GM23338 (cell line): ENCODE data around the gene DDX5. TPM values are rescaled to one million over a fixed set of nuclear protein-coding genes. Genes with fewer than 3 reads are reported as not detected.

Experiments used
- ATAC-seq: fragments of 200-7000 bp; cut with Tn5 transposase; 3 replicates; pipeline ENCODE4 v1.9.1; 2020
- DNase-seq: peaks from one replicate; pipeline ENCODE4 v3.0.0-alpha.2; 2015; ENCODE audit warnings: low spot score
- H2AFZ ChIP-seq: fragments of 200-600 bp; sonication (generic); 2 replicates; pipeline ENCODE4 v1.8.0; 2016; ENCODE audit warnings: antibody characterized with exemption, mild to moderate bottlenecking, moderate library complexity
- H3F3A ChIP-seq: fragments of 200-600 bp; sonication (generic); replicated peaks from 2 replicates; pipeline ENCODE4 v1.8.0; 2017; ENCODE audit warnings: antibody characterized with exemption, mixed run types, low read depth
- H3K27ac ChIP-seq: fragments of 200-600 bp; sonication (generic); 2 replicates; pipeline ENCODE4 v1.6.1; 2016; ENCODE audit warnings: low read depth
- H3K27me3 ChIP-seq: fragments of 200-600 bp; sonication (generic); 2 replicates; pipeline ENCODE4 v1.8.0; 2016; ENCODE audit warnings: mild to moderate bottlenecking, mixed run types, moderate library complexity; ENCODE audit not compliant: insufficient read depth
- H3K36me3 ChIP-seq: fragments of 200-600 bp; sonication (generic); 2 replicates; pipeline ENCODE4 v1.8.0; 2016; ENCODE audit warnings: mild to moderate bottlenecking; ENCODE audit not compliant: insufficient read depth
- H3K4me1 ChIP-seq: fragments of 200-600 bp; sonication (generic); 2 replicates; pipeline ENCODE4 v1.8.0; 2016; ENCODE audit warnings: mild to moderate bottlenecking, moderate library complexity; ENCODE audit not compliant: insufficient read depth
- H3K4me2 ChIP-seq: fragments of 200-600 bp; sonication (generic); 2 replicates; pipeline ENCODE4 v1.7.1; 2017; ENCODE audit warnings: mixed run types
- H3K4me3 ChIP-seq: fragments of 200-600 bp; sonication (generic); 2 replicates; pipeline ENCODE4 v1.6.1; 2016; ENCODE audit warnings: mixed run types
- H3K79me2 ChIP-seq: fragments of 200-600 bp; sonication (generic); replicated peaks from 2 replicates; pipeline ENCODE4 v1.8.0; 2017; ENCODE audit warnings: mild to moderate bottlenecking; ENCODE audit not compliant: insufficient read depth
- H3K9me2 ChIP-seq: fragments of 200-600 bp; sonication (generic); 2 replicates; pipeline ENCODE4 v1.8.0; 2017; ENCODE audit not compliant: insufficient read depth
- H4K20me1 ChIP-seq: fragments of 200-600 bp; sonication (generic); replicated peaks from 2 replicates; pipeline ENCODE4 v1.8.0; 2017; ENCODE audit warnings: mild to moderate bottlenecking; ENCODE audit not compliant: insufficient read depth
- H3K27ac Mint-ChIP-seq: 2 replicates; pipeline ENCODE4 v1.8.0; 2020; ENCODE audit warnings: inconsistent platforms, mild to moderate bottlenecking, moderate library complexity, mixed read lengths
- H3K27me3 Mint-ChIP-seq: 3 replicates; pipeline ENCODE4 v1.8.0; 2022; ENCODE audit warnings: low read depth, mild to moderate bottlenecking, moderate library complexity, mixed read lengths, inconsistent platforms; ENCODE audit not compliant: insufficient read depth, poor library complexity
- H3K36me3 Mint-ChIP-seq: 3 replicates; pipeline ENCODE4 v1.8.0; 2021; ENCODE audit warnings: low read depth, mild to moderate bottlenecking, inconsistent platforms, moderate library complexity, mixed read lengths
- H3K4me1 Mint-ChIP-seq: 3 replicates; pipeline ENCODE4 v1.8.0; 2020; ENCODE audit warnings: mild to moderate bottlenecking, inconsistent platforms, mixed read lengths
- H3K4me3 Mint-ChIP-seq: 3 replicates; pipeline ENCODE4 v1.8.0; 2021; ENCODE audit warnings: moderate library complexity, mild to moderate bottlenecking, inconsistent platforms, mixed read lengths
- H3K9me3 Mint-ChIP-seq: 3 replicates; pipeline ENCODE4 v1.8.0; 2020; ENCODE audit warnings: moderate library complexity, mild to moderate bottlenecking, inconsistent platforms, mixed read lengths
- CREB1 ChIP-seq: fragments of 250-450 bp; sonication (Bioruptor Pico); IDR thresholded peaks from 2 replicates; pipeline ENCODE4 v1.5.0; 2020; ENCODE audit warnings: low read depth, mild to moderate bottlenecking, moderate library complexity
- EZH2phosphoT487 ChIP-seq: fragments of 200-600 bp; sonication (generic); IDR thresholded peaks from one replicate; pipeline ENCODE4 v1.8.1; 2018; ENCODE audit warnings: antibody characterized with exemption; ENCODE audit not compliant: unreplicated experiment
- JUNB ChIP-seq: IDR thresholded peaks from one replicate; pipeline ENCODE4 v1.6.1; 2016; ENCODE audit warnings: antibody characterized with exemption; ENCODE audit not compliant: unreplicated experiment
- NANOG ChIP-seq: IDR thresholded peaks from 2 replicates; pipeline ENCODE4 v1.6.1; 2016; ENCODE audit warnings: antibody characterized with exemption, borderline replicate concordance
- STAT1 ChIP-seq: IDR thresholded peaks from one replicate; pipeline ENCODE4 v1.6.1; 2016; ENCODE audit warnings: antibody characterized with exemption; ENCODE audit not compliant: unreplicated experiment
- ZNF331 ChIP-seq: fragments of 250-450 bp; sonication (Bioruptor Pico); IDR thresholded peaks from 2 replicates; pipeline ENCODE4 v1.5.0; 2020; ENCODE audit warnings: low read depth, mild to moderate bottlenecking, moderate library complexity
- polyA plus RNA-seq: library from polyadenylated mRNA; unstranded; fragments of >200 nt; fragmentation: Nextera tagmentation; extraction: Ambion mirVana; gene quantifications from 2 replicates; pipeline ENCODE4 v1.2.1, GENCODE V29; 2016
- total RNA-seq: library from RNA; depleted of rRNA; stranded (reverse); fragments of >200 nt; shearing (Covaris generic); gene quantifications from 2 replicates; pipeline ENCODE4 v1.2.3, GENCODE V29; 2014
- TF ChIP-seq, protein P1 (sequence below), 2 experiments: fragments of 200-600 bp in 1 of 2; sonication (generic) in 1 of 2; conservative IDR thresholded peaks; 2 replicates each; pipeline versions ENCODE4 v1.5.1 to v1.6.1; 2016 to 2017; ENCODE audit warnings: antibody characterized with exemption in 2 of 2, low read depth in 2 of 2, mild to moderate bottlenecking in 2 of 2, moderate library complexity in 1 of 2
- TF ChIP-seq, protein P2 (sequence below): fragments of 250-450 bp; sonication (Bioruptor Pico); IDR thresholded peaks from 2 replicates; pipeline ENCODE4 v1.5.0; 2020; ENCODE audit warnings: mild to moderate bottlenecking, moderate library complexity
- TF ChIP-seq, protein P3 (sequence below): IDR thresholded peaks from 2 replicates; pipeline ENCODE4 v1.6.1; 2016; ENCODE audit warnings: antibody characterized with exemption
- TF ChIP-seq, protein P4 (sequence below): IDR thresholded peaks from one replicate; pipeline ENCODE4 v1.6.1; 2018; ENCODE audit warnings: antibody characterized with exemption; ENCODE audit not compliant: unreplicated experiment

The DDX5 gene
- total and polyA plus RNA-seq, 2 experiments from 2014 or later: 400 to 447 TPM

DNA sequence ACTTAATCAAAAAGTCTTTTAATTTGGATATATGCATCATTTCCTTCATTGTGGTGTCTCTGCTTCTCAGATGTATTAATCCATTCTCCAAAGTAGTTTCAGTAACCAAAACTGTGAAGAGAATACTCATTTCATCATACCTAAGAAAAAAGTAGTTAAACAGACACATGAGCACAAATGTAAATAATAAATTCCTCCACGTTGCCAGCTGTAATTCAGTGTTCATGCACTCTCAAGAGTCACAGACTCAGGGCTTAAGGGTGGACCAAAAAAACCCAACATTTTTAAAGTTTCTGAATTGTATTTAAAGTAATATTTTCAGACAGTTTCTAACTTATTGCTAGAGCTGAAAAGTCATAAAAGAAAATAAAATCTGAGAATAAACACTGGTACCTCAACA is 28.2 kb downstream of the DDX5 start (continued):
- TF ChIP-seq, protein P1, sequence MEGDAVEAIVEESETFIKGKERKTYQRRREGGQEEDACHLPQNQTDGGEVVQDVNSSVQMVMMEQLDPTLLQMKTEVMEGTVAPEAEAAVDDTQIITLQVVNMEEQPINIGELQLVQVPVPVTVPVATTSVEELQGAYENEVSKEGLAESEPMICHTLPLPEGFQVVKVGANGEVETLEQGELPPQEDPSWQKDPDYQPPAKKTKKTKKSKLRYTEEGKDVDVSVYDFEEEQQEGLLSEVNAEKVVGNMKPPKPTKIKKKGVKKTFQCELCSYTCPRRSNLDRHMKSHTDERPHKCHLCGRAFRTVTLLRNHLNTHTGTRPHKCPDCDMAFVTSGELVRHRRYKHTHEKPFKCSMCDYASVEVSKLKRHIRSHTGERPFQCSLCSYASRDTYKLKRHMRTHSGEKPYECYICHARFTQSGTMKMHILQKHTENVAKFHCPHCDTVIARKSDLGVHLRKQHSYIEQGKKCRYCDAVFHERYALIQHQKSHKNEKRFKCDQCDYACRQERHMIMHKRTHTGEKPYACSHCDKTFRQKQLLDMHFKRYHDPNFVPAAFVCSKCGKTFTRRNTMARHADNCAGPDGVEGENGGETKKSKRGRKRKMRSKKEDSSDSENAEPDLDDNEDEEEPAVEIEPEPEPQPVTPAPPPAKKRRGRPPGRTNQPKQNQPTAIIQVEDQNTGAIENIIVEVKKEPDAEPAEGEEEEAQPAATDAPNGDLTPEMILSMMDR (conservative IDR thresholded peaks at IDR 0.05; ENCODE audit: low read depth in 2 of 2): no peak

DNA sequence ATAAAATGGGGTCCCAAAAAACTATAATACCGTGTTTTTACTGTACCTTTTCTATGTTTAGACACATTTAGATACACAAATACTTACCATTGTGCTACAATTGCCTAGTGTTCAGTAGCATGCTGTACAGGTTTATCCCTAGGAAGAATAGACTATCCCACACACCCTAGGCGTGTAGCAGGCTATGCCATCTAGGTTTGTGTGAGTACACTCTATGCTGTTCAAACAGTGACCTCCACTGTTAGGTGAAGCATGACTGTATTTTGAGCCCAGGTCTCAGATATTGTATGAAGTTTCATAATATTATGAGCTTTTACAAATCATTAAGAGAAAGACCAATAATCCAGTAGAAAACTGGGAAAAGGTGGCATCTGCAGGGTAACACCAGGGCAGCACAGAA is 33.5 kb downstream of the DDX5 start:
- TF ChIP-seq JUNB (no peak), CREB1 (CRISPR knock-in tag) (no peak), ZNF331 (no peak), EZH2phosphoT487 (no peak), NANOG (no peak), STAT1 (no peak)
- TF ChIP-seq, protein P2, sequence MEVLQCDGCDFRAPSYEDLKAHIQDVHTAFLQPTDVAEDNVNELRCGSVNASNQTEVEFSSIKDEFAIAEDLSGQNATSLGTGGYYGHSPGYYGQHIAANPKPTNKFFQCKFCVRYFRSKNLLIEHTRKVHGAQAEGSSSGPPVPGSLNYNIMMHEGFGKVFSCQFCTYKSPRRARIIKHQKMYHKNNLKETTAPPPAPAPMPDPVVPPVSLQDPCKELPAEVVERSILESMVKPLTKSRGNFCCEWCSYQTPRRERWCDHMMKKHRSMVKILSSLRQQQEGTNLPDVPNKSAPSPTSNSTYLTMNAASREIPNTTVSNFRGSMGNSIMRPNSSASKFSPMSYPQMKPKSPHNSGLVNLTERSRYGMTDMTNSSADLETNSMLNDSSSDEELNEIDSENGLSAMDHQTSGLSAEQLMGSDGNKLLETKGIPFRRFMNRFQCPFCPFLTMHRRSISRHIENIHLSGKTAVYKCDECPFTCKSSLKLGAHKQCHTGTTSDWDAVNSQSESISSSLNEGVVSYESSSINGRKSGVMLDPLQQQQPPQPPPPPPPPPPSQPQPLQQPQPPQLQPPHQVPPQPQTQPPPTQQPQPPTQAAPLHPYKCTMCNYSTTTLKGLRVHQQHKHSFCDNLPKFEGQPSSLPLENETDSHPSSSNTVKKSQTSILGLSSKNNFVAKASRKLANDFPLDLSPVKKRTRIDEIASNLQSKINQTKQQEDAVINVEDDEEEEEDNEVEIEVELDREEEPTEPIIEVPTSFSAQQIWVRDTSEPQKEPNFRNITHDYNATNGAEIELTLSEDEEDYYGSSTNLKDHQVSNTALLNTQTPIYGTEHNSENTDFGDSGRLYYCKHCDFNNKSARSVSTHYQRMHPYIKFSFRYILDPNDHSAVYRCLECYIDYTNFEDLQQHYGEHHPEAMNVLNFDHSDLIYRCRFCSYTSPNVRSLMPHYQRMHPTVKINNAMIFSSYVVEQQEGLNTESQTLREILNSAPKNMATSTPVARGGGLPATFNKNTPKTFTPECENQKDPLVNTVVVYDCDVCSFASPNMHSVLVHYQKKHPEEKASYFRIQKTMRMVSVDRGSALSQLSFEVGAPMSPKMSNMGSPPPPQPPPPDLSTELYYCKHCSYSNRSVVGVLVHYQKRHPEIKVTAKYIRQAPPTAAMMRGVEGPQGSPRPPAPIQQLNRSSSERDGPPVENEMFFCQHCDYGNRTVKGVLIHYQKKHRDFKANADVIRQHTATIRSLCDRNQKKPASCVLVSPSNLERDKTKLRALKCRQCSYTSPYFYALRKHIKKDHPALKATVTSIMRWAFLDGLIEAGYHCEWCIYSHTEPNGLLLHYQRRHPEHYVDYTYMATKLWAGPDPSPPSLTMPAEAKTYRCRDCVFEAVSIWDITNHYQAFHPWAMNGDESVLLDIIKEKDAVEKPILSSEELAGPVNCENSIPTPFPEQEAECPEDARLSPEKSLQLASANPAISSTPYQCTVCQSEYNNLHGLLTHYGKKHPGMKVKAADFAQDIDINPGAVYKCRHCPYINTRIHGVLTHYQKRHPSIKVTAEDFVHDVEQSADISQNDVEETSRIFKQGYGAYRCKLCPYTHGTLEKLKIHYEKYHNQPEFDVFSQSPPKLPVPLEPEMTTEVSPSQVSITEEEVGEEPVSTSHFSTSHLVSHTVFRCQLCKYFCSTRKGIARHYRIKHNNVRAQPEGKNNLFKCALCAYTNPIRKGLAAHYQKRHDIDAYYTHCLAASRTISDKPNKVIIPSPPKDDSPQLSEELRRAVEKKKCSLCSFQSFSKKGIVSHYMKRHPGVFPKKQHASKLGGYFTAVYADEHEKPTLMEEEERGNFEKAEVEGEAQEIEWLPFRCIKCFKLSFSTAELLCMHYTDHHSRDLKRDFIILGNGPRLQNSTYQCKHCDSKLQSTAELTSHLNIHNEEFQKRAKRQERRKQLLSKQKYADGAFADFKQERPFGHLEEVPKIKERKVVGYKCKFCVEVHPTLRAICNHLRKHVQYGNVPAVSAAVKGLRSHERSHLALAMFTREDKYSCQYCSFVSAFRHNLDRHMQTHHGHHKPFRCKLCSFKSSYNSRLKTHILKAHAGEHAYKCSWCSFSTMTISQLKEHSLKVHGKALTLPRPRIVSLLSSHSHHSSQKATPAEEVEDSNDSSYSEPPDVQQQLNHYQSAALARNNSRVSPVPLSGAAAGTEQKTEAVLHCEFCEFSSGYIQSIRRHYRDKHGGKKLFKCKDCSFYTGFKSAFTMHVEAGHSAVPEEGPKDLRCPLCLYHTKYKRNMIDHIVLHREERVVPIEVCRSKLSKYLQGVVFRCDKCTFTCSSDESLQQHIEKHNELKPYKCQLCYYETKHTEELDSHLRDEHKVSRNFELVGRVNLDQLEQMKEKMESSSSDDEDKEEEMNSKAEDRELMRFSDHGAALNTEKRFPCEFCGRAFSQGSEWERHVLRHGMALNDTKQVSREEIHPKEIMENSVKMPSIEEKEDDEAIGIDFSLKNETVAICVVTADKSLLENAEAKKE: no peak
- TF ChIP-seq, protein P3, sequence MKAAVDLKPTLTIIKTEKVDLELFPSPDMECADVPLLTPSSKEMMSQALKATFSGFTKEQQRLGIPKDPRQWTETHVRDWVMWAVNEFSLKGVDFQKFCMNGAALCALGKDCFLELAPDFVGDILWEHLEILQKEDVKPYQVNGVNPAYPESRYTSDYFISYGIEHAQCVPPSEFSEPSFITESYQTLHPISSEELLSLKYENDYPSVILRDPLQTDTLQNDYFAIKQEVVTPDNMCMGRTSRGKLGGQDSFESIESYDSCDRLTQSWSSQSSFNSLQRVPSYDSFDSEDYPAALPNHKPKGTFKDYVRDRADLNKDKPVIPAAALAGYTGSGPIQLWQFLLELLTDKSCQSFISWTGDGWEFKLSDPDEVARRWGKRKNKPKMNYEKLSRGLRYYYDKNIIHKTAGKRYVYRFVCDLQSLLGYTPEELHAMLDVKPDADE: no peak
- TF ChIP-seq, protein P1 (conservative IDR thresholded peaks at IDR 0.05; ENCODE audit: low read depth in 2 of 2): no peak
- TF ChIP-seq, protein P4, sequence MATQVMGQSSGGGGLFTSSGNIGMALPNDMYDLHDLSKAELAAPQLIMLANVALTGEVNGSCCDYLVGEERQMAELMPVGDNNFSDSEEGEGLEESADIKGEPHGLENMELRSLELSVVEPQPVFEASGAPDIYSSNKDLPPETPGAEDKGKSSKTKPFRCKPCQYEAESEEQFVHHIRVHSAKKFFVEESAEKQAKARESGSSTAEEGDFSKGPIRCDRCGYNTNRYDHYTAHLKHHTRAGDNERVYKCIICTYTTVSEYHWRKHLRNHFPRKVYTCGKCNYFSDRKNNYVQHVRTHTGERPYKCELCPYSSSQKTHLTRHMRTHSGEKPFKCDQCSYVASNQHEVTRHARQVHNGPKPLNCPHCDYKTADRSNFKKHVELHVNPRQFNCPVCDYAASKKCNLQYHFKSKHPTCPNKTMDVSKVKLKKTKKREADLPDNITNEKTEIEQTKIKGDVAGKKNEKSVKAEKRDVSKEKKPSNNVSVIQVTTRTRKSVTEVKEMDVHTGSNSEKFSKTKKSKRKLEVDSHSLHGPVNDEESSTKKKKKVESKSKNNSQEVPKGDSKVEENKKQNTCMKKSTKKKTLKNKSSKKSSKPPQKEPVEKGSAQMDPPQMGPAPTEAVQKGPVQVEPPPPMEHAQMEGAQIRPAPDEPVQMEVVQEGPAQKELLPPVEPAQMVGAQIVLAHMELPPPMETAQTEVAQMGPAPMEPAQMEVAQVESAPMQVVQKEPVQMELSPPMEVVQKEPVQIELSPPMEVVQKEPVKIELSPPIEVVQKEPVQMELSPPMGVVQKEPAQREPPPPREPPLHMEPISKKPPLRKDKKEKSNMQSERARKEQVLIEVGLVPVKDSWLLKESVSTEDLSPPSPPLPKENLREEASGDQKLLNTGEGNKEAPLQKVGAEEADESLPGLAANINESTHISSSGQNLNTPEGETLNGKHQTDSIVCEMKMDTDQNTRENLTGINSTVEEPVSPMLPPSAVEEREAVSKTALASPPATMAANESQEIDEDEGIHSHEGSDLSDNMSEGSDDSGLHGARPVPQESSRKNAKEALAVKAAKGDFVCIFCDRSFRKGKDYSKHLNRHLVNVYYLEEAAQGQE: no peak

More for the DNA sequence above, 33.5 kb downstream of the DDX5 start:
- Histone ChIP-seq H3K36me3 (peaks cover 5% of the 10 kb centered on the region), H3K9me2 (no peaks in the 10 kb centered on the region), H3K4me1 (peaks cover 5% of the 10 kb centered on the region), H3K27me3 (no peaks in the 10 kb centered on the region), H3K4me3 (no peak overlapping the region), H2AFZ (no peak overlapping the region), H3K79me2 (no peaks in the 10 kb centered on the region), H3F3A (no peaks in the 10 kb centered on the region), H3K4me2 (no peak overlapping the region), H4K20me1 (no peaks in the 10 kb centered on the region), H3K27ac (no peak overlapping the region)
- DNase-seq (no peak), ATAC-seq (no peak)
- Mint-ChIP-seq H3K27ac (no peak overlapping the region), H3K27me3 (peaks cover 4% of the 10 kb centered on the region), H3K4me1 (peaks cover 13% of the 10 kb centered on the region), H3K9me3 (no peaks in the 10 kb centered on the region), H3K36me3 (peaks cover 9% of the 10 kb centered on the region; the same call in 2 of the 3 replicates), H3K4me3 (no peak overlapping the region)
